HepG2 (cell line): Measurements from ENCODE around the gene C20orf96.

Source experiments
- JUNB ChIP-seq: sonication (generic); formaldehyde crosslinking; IDR thresholded peaks from 2 replicates; pipeline ENCODE4 v1.8.0; 2022; ENCODE audit warnings: missing genetic modification reagents, mild to moderate bottlenecking, borderline replicate concordance
- NFYB ChIP-seq: sonication (generic); formaldehyde crosslinking; IDR thresholded peaks from 2 replicates; pipeline ENCODE4 v1.4.0; 2020; ENCODE audit warnings: missing genetic modification reagents
- SRF ChIP-seq: IDR thresholded peaks from 2 replicates; pipeline ENCODE4 v1.6.1; 2011; ENCODE audit warnings: mild to moderate bottlenecking, low read depth, low read length, moderate library complexity
- ZNF24 ChIP-seq: fragments of 450-650 bp; IDR thresholded peaks from 2 replicates; pipeline ENCODE4 v1.6.1; 2017; ENCODE audit warnings: antibody characterized with exemption, mild to moderate bottlenecking
- TF ChIP-seq, protein P1 (sequence below): sonication (generic); formaldehyde crosslinking; IDR thresholded peaks from 2 replicates; pipeline ENCODE4 v1.5.0; 2020; ENCODE audit warnings: mild to moderate bottlenecking, missing genetic modification reagents, moderate library complexity

DNA sequence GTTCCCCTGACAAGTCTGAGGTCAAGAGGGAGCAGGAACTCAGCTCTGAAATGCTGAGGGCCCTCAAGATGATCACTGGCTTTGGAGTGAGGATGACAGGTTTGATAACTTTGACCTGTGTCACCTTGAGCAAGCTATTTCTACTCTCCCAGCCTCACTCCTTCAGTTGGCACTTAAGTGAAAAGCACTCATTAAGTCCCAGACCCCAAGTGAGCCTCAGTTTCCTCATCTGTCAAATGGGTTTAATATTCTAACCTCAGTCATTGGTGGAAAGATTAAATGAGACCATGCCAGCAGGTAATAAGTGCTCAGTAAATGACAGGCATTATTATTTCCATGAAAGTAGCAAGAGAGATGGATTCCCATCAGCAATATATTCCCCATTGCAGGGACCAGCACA is 19.0 kb downstream of the C20orf96 start:
- TF ChIP-seq NFYB (CRISPR knock-in tag) (no peak), SRF (no peak), JUNB (no peak), ZNF24 (no peak)
- TF ChIP-seq, protein P1, sequence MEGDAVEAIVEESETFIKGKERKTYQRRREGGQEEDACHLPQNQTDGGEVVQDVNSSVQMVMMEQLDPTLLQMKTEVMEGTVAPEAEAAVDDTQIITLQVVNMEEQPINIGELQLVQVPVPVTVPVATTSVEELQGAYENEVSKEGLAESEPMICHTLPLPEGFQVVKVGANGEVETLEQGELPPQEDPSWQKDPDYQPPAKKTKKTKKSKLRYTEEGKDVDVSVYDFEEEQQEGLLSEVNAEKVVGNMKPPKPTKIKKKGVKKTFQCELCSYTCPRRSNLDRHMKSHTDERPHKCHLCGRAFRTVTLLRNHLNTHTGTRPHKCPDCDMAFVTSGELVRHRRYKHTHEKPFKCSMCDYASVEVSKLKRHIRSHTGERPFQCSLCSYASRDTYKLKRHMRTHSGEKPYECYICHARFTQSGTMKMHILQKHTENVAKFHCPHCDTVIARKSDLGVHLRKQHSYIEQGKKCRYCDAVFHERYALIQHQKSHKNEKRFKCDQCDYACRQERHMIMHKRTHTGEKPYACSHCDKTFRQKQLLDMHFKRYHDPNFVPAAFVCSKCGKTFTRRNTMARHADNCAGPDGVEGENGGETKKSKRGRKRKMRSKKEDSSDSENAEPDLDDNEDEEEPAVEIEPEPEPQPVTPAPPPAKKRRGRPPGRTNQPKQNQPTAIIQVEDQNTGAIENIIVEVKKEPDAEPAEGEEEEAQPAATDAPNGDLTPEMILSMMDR (CRISPR knock-in tag): no peak
